ENCODE data around the gene CHP1. TPM values are rescaled to one million over a fixed set of nuclear protein-coding genes. Genes with fewer than 3 reads are reported as not detected.

The CHP1 gene
- 136 TPM for total RNA-seq (2013)
- polyA plus RNA-seq (10 to 100 TPM; 57.2 to 67.2 (median 58.8) TPM), polyA minus RNA-seq (55.7 and 96.0 TPM in 2 replicates), total RNA-seq (84.7 to 307 (median 226) reads per million in 11 experiments)

- WGBS (ENCODE audit: insufficient coverage), result under 1% methylated on average over 60 of the region's 72 CpGs
- peak; percentile 96 to 98 (median 96) for DNase-seq
- H3K36me3 ChIP-seq (replicated peaks in 1 of 2; ENCODE audit: control insufficient read depth in 1 of 2, insufficient read depth in 2 of 2, low read length in 2 of 2), result peaks cover 0 to 9% of the 10 kb centered on the region in 2 donors
- peak within 1 kb of the TSS; percentile 94 for H3K9ac ChIP-seq (ENCODE audit: insufficient read depth, low read length, poor library complexity, severe bottlenecking)
- TF ChIP-seq, protein P1, sequence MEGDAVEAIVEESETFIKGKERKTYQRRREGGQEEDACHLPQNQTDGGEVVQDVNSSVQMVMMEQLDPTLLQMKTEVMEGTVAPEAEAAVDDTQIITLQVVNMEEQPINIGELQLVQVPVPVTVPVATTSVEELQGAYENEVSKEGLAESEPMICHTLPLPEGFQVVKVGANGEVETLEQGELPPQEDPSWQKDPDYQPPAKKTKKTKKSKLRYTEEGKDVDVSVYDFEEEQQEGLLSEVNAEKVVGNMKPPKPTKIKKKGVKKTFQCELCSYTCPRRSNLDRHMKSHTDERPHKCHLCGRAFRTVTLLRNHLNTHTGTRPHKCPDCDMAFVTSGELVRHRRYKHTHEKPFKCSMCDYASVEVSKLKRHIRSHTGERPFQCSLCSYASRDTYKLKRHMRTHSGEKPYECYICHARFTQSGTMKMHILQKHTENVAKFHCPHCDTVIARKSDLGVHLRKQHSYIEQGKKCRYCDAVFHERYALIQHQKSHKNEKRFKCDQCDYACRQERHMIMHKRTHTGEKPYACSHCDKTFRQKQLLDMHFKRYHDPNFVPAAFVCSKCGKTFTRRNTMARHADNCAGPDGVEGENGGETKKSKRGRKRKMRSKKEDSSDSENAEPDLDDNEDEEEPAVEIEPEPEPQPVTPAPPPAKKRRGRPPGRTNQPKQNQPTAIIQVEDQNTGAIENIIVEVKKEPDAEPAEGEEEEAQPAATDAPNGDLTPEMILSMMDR (IDR thresholded peaks at IDR 0.05), result peak; percentile 100
- intact Hi-C loops (cut with micrococcal nuclease), result loop anchor here (5.0 kb wide), 2 partner anchors 101 to 114 kb away; partner anchors contain the start of genes INO80 (in 1 of the 2), NUSAP1 (in 1 of the 2) and OIP5 (in 1 of the 2)
- peaks cover 10 to 11% of the 10 kb centered on the region in 2 donors for H3K36me3 Mint-ChIP-seq
- peaks cover 22% of the 10 kb centered on the region for H4K20me1 ChIP-seq (ENCODE audit: insufficient read depth, low read length)
- peaks cover 0 to 4% (median 0%) of the 10 kb centered on the region in 7 donors for H3K9me3 Mint-ChIP-seq
- peaks cover 30% of the 10 kb centered on the region for H3K4me1 Mint-ChIP-seq
- peaks cover 23 to 29% of the 10 kb centered on the region in 2 donors for H3K4me1 ChIP-seq (ENCODE audit: control insufficient read depth in 1 of 2, insufficient read depth in 2 of 2, low read length in 2 of 2)
- peak within 1 kb of the TSS; percentile 91 to 94 for H3K4me3 Mint-ChIP-seq
- peak within 1 kb of the TSS; percentile 86 for H2AFZ ChIP-seq (ENCODE audit: insufficient read depth, low read depth, low read length, poor library complexity, severe bottlenecking)
- no peaks in the 10 kb centered on the region for H3K27me3 ChIP-seq (ENCODE audit: control insufficient read depth in 2 of 2, insufficient read depth in 2 of 2, low read length in 2 of 2)
- H3K4me3 ChIP-seq (replicated peaks in 1 of 3; ENCODE audit: low read depth in 2 of 3, low read length in 3 of 3), result peak within 1 kb of the TSS; percentile 80 to 96 (median 94)
- peak within 1 kb of the TSS; percentile 93 to 99 (median 96) for H3K27ac Mint-ChIP-seq
- H3K79me2 ChIP-seq (ENCODE audit: insufficient read depth, low read length), result peaks cover 49% of the 10 kb centered on the region
- peaks cover 2 to 6% (median 5%) of the 10 kb centered on the region in 3 donors for H3K27me3 Mint-ChIP-seq (ENCODE audit: low read depth in 3 of 3)
- H3K9me3 ChIP-seq (replicated peaks in 1 of 2; ENCODE audit: control insufficient read depth in 1 of 2, insufficient read depth in 1 of 2, low read length in 2 of 2), result no peaks in the 10 kb centered on the region
- peak within 1 kb of the TSS; percentile 80 to 99 for H3K27ac ChIP-seq (ENCODE audit: low read depth in 1 of 2, low read length in 2 of 2)
- peak within 1 kb of the TSS; percentile 97 for H3K4me2 ChIP-seq (replicated peaks; ENCODE audit: extremely low read depth, low read length, poor library complexity, severe bottlenecking)
Measured at GRCh38 chr15:41230650-41231421, at the start of gene CHP1, which contains the start of gene EXD1. CHP1 (plus strand) TSS chr15:41231268; CDS start chr15:41231383, 115 bp downstream. EXD1 (minus strand) TSS chr15:41230757; CDS start chr15:41226575, 4,182 bp downstream.

DNA sequence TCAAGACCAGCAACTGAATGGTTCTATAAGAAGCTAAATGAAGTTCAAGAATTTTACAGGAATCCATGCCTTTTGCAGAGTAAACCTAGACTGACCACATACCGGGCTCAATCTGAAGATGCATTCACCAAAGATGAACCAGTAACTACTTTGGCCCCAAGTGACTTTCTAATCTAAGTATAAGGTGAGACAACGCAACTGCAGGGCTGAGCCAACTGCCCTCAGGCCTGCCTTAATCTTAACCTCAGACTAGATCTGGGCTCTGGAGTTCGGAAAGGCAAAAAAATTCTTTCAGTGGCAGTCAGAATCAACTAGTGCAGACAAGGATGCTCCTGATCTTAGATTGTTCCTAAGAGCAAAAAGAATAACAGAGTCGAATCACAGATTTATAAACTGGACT is 48.8 kb upstream of the CHP1 start:
- Mint-ChIP-seq H3K27me3 (ENCODE audit: low read depth in 3 of 3) (peaks cover 2 to 5% (median 5%) of the 10 kb centered on the region in 3 donors), H3K36me3 (no peaks in the 10 kb centered on the region), H3K9me3 (no peaks in the 10 kb centered on the region), H3K27ac (no peak overlapping the region), H3K4me3 (no peak overlapping the region), H3K4me1 (no peaks in the 10 kb centered on the region)
- Histone ChIP-seq H3K4me2 (replicated peaks; ENCODE audit: extremely low read depth, low read length, poor library complexity, severe bottlenecking) (no peak overlapping the region), H3K9ac (ENCODE audit: insufficient read depth, low read length, poor library complexity, severe bottlenecking) (no peak overlapping the region), H2AFZ (ENCODE audit: insufficient read depth, low read depth, low read length, poor library complexity, severe bottlenecking) (no peak overlapping the region), H3K36me3 (replicated peaks in 1 of 2; ENCODE audit: control insufficient read depth in 1 of 2, insufficient read depth in 2 of 2, low read length in 2 of 2) (no peaks in the 10 kb centered on the region), H4K20me1 (ENCODE audit: insufficient read depth, low read length) (no peaks in the 10 kb centered on the region), H3K9me3 (replicated peaks in 1 of 2; ENCODE audit: control insufficient read depth in 1 of 2, insufficient read depth in 1 of 2, low read length in 2 of 2) (no peaks in the 10 kb centered on the region), H3K27ac (ENCODE audit: low read depth in 1 of 2, low read length in 2 of 2) (no peak overlapping the region), H3K27me3 (ENCODE audit: control insufficient read depth in 2 of 2, insufficient read depth in 2 of 2, low read length in 2 of 2) (no peaks in the 10 kb centered on the region), H3K79me2 (ENCODE audit: insufficient read depth, low read length) (no peaks in the 10 kb centered on the region), H3K4me3 (replicated peaks in 1 of 3; ENCODE audit: low read depth in 2 of 3, low read length in 3 of 3) (no peak overlapping the region), H3K4me1 (ENCODE audit: control insufficient read depth in 1 of 2, insufficient read depth in 2 of 2, low read length in 2 of 2) (no peaks in the 10 kb centered on the region)
- 90% methylated on average over 2 of the region's 4 CpGs for WGBS (ENCODE audit: insufficient coverage)
- no peak for DNase-seq
- intact Hi-C loops (cut with micrococcal nuclease), result loop anchor here (5.0 to 10.0 kb wide), 4 partner anchors 77 to 277 kb away; no protein-coding TSS in a partner anchor
- TF ChIP-seq, protein P1 (IDR thresholded peaks at IDR 0.05), result no peak

Data from CD14-positive monocyte (primary cell).